Body of pancreas (tissue), 4 donors: ENCODE data around the gene LDLRAD3. TPM values are rescaled to one million over a fixed set of nuclear protein-coding genes. Genes with fewer than 3 reads are reported as not detected.

Experiments used
- ATAC-seq: fragments of 150-250 bp; one replicate; pipeline ENCODE4 v1.9.1; 2016
- DNase-seq, 4 donors: peaks; one replicate each; pipeline ENCODE4 v3.0.0-alpha.2; 2019
- H3K27ac ChIP-seq, 4 donors: fragments of 200-600 bp; sonication (generic); 1 replicate in 3 of 4; 2 replicates in 1 of 4; pipeline versions ENCODE4 v1.5.1 to v1.6.1; 2016 to 2019; ENCODE audit warnings: mild to moderate bottlenecking in 1 of 4, mixed read lengths in 1 of 4, moderate library complexity in 1 of 4
- H3K27me3 ChIP-seq, 2 donors: fragments of 200-600 bp; sonication (generic); one replicate each; pipeline ENCODE4 v1.6.0; 2016; ENCODE audit warnings: mild to moderate bottlenecking in 1 of 2
- H3K36me3 ChIP-seq, 2 donors: fragments of 200-600 bp; sonication (generic); replicated peaks in 1 of 2; 2 replicates each; pipeline ENCODE4 v1.5.1; 2016; ENCODE audit warnings: low read depth in 2 of 2; ENCODE audit not compliant: insufficient read depth in 1 of 2
- H3K4me1 ChIP-seq: fragments of 200-600 bp; sonication (generic); one replicate; pipeline ENCODE4 v1.6.0; 2016
- H3K4me3 ChIP-seq, 2 donors: fragments of 200-600 bp; sonication (generic); 1 replicate in 1 of 2; 2 replicates in 1 of 2; pipeline ENCODE4 v1.5.1; 2016 to 2019
- H3K9me3 ChIP-seq, 3 donors: fragments of 200-600 bp; sonication (generic); 1 replicate in 2 of 3; 2 replicates in 1 of 3; pipeline ENCODE4 v1.5.1; 2016
- CTCF ChIP-seq, 7 experiments: fragments of 450-650 bp in 4 of 7; fragments of 200-600 bp in 3 of 7; sonication (generic) in 3 of 7; IDR thresholded peaks; one replicate each; pipeline ENCODE4 v1.5.1; 2016 to 2019; ENCODE audit warnings: antibody characterized with exemption in 7 of 7
- POLR2A ChIP-seq, 3 donors: fragments of 450-650 bp; IDR thresholded peaks; one replicate each; pipeline ENCODE4 v1.6.1; 2016; ENCODE audit warnings: antibody characterized with exemption in 3 of 3, mild to moderate bottlenecking in 2 of 3
- WGBS, 2 donors: methylation state at CpG; one replicate each; pipeline ENCODE4 v1.1.5; 2017; 5-methylcytosine and 5-hydroxymethylcytosine counted together
- intact Hi-C: fragments of 100-400 bp; cut with DNase I; formaldehyde crosslinking; loops from one replicate; pipeline ENCODE4 v1.15.1; 2023
- total RNA-seq, 2 donors: library from RNA; depleted of rRNA; stranded (reverse); fragments of >200 nt; gene quantifications; one replicate each; pipeline ENCODE4 v1.1.0, GENCODE V29; 2016

Gene LDLRAD3
- total RNA-seq, 2 donors from 2014 or later = 5.7 to 7.9 TPM

DNA sequence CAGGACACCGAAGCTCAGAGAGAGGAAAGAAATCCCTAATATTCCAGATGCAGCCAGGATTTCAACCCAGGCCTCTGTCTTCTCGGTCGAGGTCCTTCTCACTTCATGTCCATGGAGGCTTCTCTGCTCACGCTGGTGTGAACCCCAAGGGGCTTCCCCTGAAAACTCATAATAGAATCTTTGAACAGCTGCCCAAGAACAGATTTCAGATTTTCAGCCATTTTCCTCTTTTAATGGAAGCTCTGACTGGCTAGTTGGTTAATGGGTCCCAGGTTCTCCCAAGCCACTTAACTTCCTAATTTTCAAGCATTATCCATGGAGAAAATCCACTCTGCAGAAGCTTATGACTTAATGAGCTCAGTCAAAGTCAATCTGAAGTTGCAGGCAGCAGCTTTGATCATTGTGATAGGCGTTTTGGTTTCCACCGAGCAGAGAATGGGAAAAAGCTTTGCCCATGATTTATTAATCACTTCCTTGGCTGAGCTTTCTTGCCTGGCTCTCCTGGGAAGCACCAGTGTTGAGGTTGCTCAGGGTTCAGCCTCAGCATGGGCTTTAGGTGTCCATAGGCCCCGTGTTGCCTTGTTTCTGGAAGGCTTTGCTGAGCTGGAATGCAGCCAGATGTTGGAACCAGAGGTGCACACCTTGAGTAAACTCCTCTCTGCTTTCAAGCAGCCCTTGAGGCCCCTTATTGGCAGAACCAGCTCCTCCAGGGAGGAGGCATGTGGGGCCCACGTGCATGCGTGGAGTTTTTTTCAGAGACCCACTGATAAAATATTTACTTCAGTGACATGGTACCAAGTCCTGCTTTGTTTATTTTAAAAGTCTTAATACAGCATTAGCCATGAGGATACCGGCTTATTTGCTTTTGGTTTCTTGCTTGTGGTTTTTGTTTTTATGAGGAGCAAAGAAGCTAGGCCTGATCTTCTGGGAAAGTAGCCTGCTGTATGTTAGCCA is 25.5 kb downstream of the LDLRAD3 start:
- Histone ChIP-seq H3K27ac (no peak overlapping the region), H3K36me3 (no peaks in the 10 kb centered on the region), H3K4me3 (no peak overlapping the region), H3K9me3 (no peaks in the 10 kb centered on the region), H3K4me1 (peaks cover 7% of the 10 kb centered on the region), H3K27me3 (no peaks in the 10 kb centered on the region)
- ATAC-seq (no peak), DNase-seq (peak; percentile 18 to 58 (median 37))
- TF ChIP-seq POLR2A (IDR thresholded peaks at IDR 0.05) = no peak
- TF ChIP-seq CTCF (IDR thresholded peaks at IDR 0.05) = no peak
- WGBS, 2 donors = 54 to 63% methylated on average over 10 of the region's 10 CpGs
- intact Hi-C loops = no loop called here

DNA sequence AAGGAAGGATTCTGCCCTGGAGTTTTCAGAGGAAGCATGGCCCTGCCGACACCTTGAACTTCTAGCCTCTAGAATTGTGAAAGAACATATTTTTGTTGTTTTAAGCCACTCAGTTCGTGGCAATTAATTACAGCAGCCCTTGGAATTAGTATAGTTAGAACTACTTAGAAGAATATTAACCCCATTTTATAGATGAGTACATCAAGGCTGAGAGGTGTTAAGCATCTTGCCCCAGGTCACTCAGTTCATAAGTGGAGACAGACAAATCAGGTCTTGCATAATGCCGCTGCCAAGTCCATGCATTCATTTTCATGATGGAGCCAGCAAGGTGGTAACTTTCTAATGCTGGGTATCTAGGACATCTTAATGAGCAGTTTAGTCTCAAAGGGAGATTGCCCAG is 26.6 kb downstream of the LDLRAD3 start:
- Histone ChIP-seq H3K4me3 (no peak overlapping the region), H3K27ac (no peak overlapping the region), H3K4me1 (peaks cover 7% of the 10 kb centered on the region), H3K9me3 (no peaks in the 10 kb centered on the region), H3K36me3 (no peaks in the 10 kb centered on the region), H3K27me3 (no peaks in the 10 kb centered on the region)
- intact Hi-C loops = no loop called here
- DNase-seq = no peak
- no peak for ATAC-seq
- TF ChIP-seq CTCF (IDR thresholded peaks at IDR 0.05) = no peak
- TF ChIP-seq POLR2A (IDR thresholded peaks at IDR 0.05) = no peak
- 81 to 95% methylated on average over 3 of the region's 3 CpGs for WGBS, 2 donors

DNA sequence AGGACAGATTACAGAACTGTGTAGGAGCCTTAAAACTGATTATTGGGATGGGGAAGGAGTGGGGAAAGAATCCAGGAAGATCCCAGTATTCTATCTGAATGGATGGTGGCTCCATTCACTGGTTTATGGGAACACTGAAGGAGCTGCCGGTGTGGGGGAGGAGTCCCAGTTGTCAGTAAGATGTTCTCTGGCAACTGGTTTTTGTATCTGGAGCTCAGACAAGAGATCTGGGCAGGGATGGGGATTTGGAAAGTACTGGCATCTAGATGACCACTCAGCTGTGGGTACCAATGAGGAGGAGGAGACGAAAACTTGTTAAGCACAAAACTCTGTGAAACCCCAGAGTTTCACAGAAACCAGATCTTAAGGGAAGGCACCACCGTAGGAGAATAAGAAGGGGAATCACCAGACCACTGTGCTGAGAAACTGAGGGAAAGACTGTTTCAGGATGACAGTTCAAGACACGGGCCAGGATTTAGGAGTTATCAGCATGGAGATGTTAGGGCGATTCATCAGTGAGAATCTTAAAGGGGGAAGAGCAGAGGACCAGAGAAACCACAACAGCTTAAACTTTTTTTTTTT is 28.1 kb downstream of the LDLRAD3 start:
- DNase-seq (no peak), ATAC-seq (no peak)
- Histone ChIP-seq H3K36me3 (no peaks in the 10 kb centered on the region), H3K4me3 (no peak overlapping the region), H3K27ac (no peak overlapping the region), H3K4me1 (peaks cover 7% of the 10 kb centered on the region), H3K9me3 (no peaks in the 10 kb centered on the region), H3K27me3 (no peaks in the 10 kb centered on the region)
- TF ChIP-seq CTCF (IDR thresholded peaks at IDR 0.05) (no peak), POLR2A (IDR thresholded peaks at IDR 0.05) (no peak)
- 87 to 95% methylated on average over 5 of the region's 5 CpGs for WGBS, 2 donors
- intact Hi-C loops = no loop called here

- no peaks in the 10 kb centered on the region for H3K27me3 ChIP-seq
- H3K36me3 ChIP-seq = no peaks in the 10 kb centered on the region
- H3K4me1 ChIP-seq = no peaks in the 10 kb centered on the region
- DNase-seq (no peak), ATAC-seq (no peak)
- H3K9me3 ChIP-seq = no peaks in the 10 kb centered on the region
- 80 to 84% methylated on average over 3 of the region's 3 CpGs for WGBS, 2 donors
- TF ChIP-seq POLR2A (IDR thresholded peaks at IDR 0.05) (no peak), CTCF (IDR thresholded peaks at IDR 0.05) (no peak)
- intact Hi-C loops = no loop called here
- no peak overlapping the region for H3K27ac ChIP-seq
- no peak overlapping the region for H3K4me3 ChIP-seq
Observed at GRCh38 chr11:35974882-35975589, 31.2 kb downstream of the LDLRAD3 start.
